Measurements from ENCODE around the gene ATP6V0D1. TPM values are rescaled to one million over a fixed set of nuclear protein-coding genes. Genes with fewer than 3 reads are reported as not detected.

Gene ATP6V0D1
- total and polyA plus RNA-seq, 2 experiments from 2014 or later, result 20.6 to 68.7 TPM

DNA sequence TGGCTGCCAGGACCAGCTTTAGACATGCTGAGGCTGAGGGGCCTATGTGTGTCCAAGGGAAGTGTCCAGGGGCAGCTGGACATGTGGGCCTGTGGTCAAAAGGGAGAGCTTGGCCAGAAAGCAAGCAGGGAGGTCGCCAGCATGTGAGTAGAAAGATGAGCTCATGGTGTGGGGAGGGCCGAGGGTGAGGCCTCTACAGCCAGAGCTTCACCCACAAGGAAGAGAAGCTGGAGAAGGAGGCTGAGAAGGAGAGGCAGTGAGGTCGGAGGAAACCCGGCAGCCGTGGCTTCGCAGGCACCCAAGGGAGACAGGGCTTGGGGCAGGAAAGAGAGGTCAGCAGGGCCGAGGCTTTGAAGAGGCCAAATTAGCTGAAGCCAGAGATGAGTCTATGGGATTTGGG, 54.0 kb downstream of the ATP6V0D1 start (continued):
- TF ChIP-seq, protein P1, sequence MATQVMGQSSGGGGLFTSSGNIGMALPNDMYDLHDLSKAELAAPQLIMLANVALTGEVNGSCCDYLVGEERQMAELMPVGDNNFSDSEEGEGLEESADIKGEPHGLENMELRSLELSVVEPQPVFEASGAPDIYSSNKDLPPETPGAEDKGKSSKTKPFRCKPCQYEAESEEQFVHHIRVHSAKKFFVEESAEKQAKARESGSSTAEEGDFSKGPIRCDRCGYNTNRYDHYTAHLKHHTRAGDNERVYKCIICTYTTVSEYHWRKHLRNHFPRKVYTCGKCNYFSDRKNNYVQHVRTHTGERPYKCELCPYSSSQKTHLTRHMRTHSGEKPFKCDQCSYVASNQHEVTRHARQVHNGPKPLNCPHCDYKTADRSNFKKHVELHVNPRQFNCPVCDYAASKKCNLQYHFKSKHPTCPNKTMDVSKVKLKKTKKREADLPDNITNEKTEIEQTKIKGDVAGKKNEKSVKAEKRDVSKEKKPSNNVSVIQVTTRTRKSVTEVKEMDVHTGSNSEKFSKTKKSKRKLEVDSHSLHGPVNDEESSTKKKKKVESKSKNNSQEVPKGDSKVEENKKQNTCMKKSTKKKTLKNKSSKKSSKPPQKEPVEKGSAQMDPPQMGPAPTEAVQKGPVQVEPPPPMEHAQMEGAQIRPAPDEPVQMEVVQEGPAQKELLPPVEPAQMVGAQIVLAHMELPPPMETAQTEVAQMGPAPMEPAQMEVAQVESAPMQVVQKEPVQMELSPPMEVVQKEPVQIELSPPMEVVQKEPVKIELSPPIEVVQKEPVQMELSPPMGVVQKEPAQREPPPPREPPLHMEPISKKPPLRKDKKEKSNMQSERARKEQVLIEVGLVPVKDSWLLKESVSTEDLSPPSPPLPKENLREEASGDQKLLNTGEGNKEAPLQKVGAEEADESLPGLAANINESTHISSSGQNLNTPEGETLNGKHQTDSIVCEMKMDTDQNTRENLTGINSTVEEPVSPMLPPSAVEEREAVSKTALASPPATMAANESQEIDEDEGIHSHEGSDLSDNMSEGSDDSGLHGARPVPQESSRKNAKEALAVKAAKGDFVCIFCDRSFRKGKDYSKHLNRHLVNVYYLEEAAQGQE (IDR thresholded peaks at IDR 0.05; ENCODE audit: unreplicated experiment), result no peak
- TF ChIP-seq JUNB (IDR thresholded peaks at IDR 0.05; ENCODE audit: unreplicated experiment), result no peak
- no peak for TF ChIP-seq ZNF331 (CRISPR knock-in tag; IDR thresholded peaks at IDR 0.05; ENCODE audit: low read depth)
- no peak for TF ChIP-seq NANOG (IDR thresholded peaks at IDR 0.05; ENCODE audit: borderline replicate concordance)
- no peak for TF ChIP-seq EZH2 (IDR thresholded peaks at IDR 0.05; ENCODE audit: low read depth, unreplicated experiment)
- no peak for TF ChIP-seq STAT1 (IDR thresholded peaks at IDR 0.05; ENCODE audit: unreplicated experiment)
- TF ChIP-seq ZNF114 (CRISPR knock-in tag; IDR thresholded peaks at IDR 0.05), result no peak
- TF ChIP-seq, protein P2, sequence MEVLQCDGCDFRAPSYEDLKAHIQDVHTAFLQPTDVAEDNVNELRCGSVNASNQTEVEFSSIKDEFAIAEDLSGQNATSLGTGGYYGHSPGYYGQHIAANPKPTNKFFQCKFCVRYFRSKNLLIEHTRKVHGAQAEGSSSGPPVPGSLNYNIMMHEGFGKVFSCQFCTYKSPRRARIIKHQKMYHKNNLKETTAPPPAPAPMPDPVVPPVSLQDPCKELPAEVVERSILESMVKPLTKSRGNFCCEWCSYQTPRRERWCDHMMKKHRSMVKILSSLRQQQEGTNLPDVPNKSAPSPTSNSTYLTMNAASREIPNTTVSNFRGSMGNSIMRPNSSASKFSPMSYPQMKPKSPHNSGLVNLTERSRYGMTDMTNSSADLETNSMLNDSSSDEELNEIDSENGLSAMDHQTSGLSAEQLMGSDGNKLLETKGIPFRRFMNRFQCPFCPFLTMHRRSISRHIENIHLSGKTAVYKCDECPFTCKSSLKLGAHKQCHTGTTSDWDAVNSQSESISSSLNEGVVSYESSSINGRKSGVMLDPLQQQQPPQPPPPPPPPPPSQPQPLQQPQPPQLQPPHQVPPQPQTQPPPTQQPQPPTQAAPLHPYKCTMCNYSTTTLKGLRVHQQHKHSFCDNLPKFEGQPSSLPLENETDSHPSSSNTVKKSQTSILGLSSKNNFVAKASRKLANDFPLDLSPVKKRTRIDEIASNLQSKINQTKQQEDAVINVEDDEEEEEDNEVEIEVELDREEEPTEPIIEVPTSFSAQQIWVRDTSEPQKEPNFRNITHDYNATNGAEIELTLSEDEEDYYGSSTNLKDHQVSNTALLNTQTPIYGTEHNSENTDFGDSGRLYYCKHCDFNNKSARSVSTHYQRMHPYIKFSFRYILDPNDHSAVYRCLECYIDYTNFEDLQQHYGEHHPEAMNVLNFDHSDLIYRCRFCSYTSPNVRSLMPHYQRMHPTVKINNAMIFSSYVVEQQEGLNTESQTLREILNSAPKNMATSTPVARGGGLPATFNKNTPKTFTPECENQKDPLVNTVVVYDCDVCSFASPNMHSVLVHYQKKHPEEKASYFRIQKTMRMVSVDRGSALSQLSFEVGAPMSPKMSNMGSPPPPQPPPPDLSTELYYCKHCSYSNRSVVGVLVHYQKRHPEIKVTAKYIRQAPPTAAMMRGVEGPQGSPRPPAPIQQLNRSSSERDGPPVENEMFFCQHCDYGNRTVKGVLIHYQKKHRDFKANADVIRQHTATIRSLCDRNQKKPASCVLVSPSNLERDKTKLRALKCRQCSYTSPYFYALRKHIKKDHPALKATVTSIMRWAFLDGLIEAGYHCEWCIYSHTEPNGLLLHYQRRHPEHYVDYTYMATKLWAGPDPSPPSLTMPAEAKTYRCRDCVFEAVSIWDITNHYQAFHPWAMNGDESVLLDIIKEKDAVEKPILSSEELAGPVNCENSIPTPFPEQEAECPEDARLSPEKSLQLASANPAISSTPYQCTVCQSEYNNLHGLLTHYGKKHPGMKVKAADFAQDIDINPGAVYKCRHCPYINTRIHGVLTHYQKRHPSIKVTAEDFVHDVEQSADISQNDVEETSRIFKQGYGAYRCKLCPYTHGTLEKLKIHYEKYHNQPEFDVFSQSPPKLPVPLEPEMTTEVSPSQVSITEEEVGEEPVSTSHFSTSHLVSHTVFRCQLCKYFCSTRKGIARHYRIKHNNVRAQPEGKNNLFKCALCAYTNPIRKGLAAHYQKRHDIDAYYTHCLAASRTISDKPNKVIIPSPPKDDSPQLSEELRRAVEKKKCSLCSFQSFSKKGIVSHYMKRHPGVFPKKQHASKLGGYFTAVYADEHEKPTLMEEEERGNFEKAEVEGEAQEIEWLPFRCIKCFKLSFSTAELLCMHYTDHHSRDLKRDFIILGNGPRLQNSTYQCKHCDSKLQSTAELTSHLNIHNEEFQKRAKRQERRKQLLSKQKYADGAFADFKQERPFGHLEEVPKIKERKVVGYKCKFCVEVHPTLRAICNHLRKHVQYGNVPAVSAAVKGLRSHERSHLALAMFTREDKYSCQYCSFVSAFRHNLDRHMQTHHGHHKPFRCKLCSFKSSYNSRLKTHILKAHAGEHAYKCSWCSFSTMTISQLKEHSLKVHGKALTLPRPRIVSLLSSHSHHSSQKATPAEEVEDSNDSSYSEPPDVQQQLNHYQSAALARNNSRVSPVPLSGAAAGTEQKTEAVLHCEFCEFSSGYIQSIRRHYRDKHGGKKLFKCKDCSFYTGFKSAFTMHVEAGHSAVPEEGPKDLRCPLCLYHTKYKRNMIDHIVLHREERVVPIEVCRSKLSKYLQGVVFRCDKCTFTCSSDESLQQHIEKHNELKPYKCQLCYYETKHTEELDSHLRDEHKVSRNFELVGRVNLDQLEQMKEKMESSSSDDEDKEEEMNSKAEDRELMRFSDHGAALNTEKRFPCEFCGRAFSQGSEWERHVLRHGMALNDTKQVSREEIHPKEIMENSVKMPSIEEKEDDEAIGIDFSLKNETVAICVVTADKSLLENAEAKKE (CRISPR knock-in tag; IDR thresholded peaks at IDR 0.05), result no peak
- no peak for TF ChIP-seq EZH2phosphoT487 (IDR thresholded peaks at IDR 0.05; ENCODE audit: unreplicated experiment)
- no peak for TF ChIP-seq POLR2AphosphoS5 (IDR thresholded peaks at IDR 0.05; ENCODE audit: low read depth)
